Measurements from ENCODE around the gene TAMALIN.

Gene TAMALIN

DNA sequence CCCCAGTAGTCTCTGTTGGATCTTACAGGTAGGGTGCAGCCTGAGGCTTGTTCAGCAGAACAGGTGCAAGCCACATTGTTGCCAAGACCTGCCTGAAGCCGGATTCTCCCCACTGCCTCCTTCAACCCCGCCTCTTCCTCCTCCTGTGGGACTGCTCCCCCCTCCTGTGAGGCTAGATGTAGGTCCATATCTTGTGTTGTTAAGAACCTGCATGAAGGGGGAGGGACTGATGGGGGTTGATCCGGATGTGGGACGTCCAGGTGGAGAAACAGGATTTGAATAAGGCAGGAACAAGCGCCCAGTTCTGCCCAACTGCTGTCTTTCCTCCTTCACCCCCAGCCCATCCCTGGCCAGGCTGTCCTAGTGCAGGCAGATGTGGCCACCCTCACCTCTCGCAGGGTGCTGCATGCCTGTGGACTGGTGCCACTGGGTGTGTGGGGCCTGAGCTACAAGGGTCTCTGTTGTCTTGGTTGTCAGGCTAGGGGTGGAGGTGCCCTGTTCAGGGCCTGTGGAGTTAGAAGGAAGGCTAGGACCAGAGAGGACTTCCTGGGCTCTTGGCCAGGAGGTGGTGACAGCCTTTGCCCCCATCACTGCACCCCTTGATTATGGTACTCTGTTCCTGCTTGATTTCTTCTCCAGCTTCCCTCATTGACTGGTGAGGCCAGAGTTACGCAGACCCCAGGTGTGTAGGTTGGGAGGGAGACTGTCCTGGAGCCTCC is 45.9 kb downstream of the TAMALIN start:
- Histone ChIP-seq H3K4me1 (ENCODE audit: control insufficient read depth in 1 of 2, insufficient read depth in 2 of 2, low read length in 2 of 2) (peaks cover 7 to 15% of the 10 kb centered on the region in 2 experiments), H3K4me3 (ENCODE audit: low read depth, low read length) (no peak overlapping the region), H4K8ac (ENCODE audit: low read depth, low read length) (no peak overlapping the region), H2AK5ac (ENCODE audit: low read length) (no peak overlapping the region), H2BK5ac (ENCODE audit: low read depth, low read length, poor library complexity) (no peak overlapping the region), H3K27me3 (ENCODE audit: insufficient read depth, low read length) (no peaks in the 10 kb centered on the region), H3K9ac (ENCODE audit: low read length) (no peak overlapping the region), H3K4me2 (ENCODE audit: low read length) (no peak overlapping the region), H3K27ac (ENCODE audit: low read depth, low read length) (no peak overlapping the region), H3K79me2 (ENCODE audit: control insufficient read depth, insufficient read depth, low read length, poor library complexity) (peaks cover 4% of the 10 kb centered on the region), H3K79me1 (ENCODE audit: low read length) (peaks cover 6% of the 10 kb centered on the region), H3K36me3 (ENCODE audit: control insufficient read depth in 1 of 2, insufficient read depth in 2 of 2, low read length in 2 of 2) (peaks cover 22 to 33% of the 10 kb centered on the region in 2 experiments), H2AFZ (ENCODE audit: insufficient read depth, low read length, poor library complexity) (no peak overlapping the region), H3K9me3 (ENCODE audit: insufficient read depth, low read depth, low read length) (peaks cover under 1% of the 10 kb centered on the region), H3K14ac (ENCODE audit: low read length) (no peak overlapping the region), H3K18ac (ENCODE audit: low read length) (no peak overlapping the region), H4K12ac (ENCODE audit: low read depth, low read length) (no peak overlapping the region), H4K91ac (ENCODE audit: low read depth, low read length) (no peak overlapping the region), H2BK120ac (ENCODE audit: insufficient read depth, low read length, poor library complexity) (no peak overlapping the region), H3K4ac (ENCODE audit: low read depth, low read length) (no peak overlapping the region), H3K23ac (ENCODE audit: low read length) (no peak overlapping the region), H2BK12ac (ENCODE audit: low read length) (no peak overlapping the region)
- no CpG with 5 or more reads among the region's 7 CpGs for WGBS (ENCODE audit: extremely low coverage, insufficient coverage, insufficient read length)
- DNase-seq: peak in 1 of 2 donors; percentile 22

GRCh38 chr12:52053536-52054209 is 46.9 kb downstream of the TAMALIN start:
- no peak overlapping the region for H3K27ac ChIP-seq (ENCODE audit: low read depth, low read length)
- H3K9ac ChIP-seq (ENCODE audit: low read length): no peak overlapping the region
- H2BK5ac ChIP-seq (ENCODE audit: low read depth, low read length, poor library complexity): no peak overlapping the region
- no peaks in the 10 kb centered on the region for H3K27me3 ChIP-seq (ENCODE audit: insufficient read depth, low read length)
- peaks cover 4% of the 10 kb centered on the region for H3K79me2 ChIP-seq (ENCODE audit: control insufficient read depth, insufficient read depth, low read length, poor library complexity)
- no peak overlapping the region for H4K12ac ChIP-seq (ENCODE audit: low read depth, low read length)
- no peak overlapping the region for H3K4me2 ChIP-seq (ENCODE audit: low read length)
- no peak overlapping the region for H3K14ac ChIP-seq (ENCODE audit: low read length)
- H4K8ac ChIP-seq (ENCODE audit: low read depth, low read length): no peak overlapping the region
- peaks cover 6% of the 10 kb centered on the region for H3K79me1 ChIP-seq (ENCODE audit: low read length)
- no peak overlapping the region for H3K23ac ChIP-seq (ENCODE audit: low read length)
- no peak for DNase-seq
- H3K4me1 ChIP-seq (ENCODE audit: control insufficient read depth in 1 of 2, insufficient read depth in 2 of 2, low read length in 2 of 2): peaks cover 7 to 15% of the 10 kb centered on the region in 2 experiments
- H2BK12ac ChIP-seq (ENCODE audit: low read length): no peak overlapping the region
- peaks cover 23 to 33% of the 10 kb centered on the region in 2 experiments for H3K36me3 ChIP-seq (ENCODE audit: control insufficient read depth in 1 of 2, insufficient read depth in 2 of 2, low read length in 2 of 2)
- H3K9me3 ChIP-seq (ENCODE audit: insufficient read depth, low read depth, low read length): no peaks in the 10 kb centered on the region
- H3K4me3 ChIP-seq (ENCODE audit: low read depth, low read length): no peak overlapping the region
- no CpG with 5 or more reads among the region's 9 CpGs for WGBS (ENCODE audit: extremely low coverage, insufficient coverage, insufficient read length)
- H3K18ac ChIP-seq (ENCODE audit: low read length): no peak overlapping the region
- no peak overlapping the region for H4K91ac ChIP-seq (ENCODE audit: low read depth, low read length)
- no peak overlapping the region for H2AK5ac ChIP-seq (ENCODE audit: low read length)
- H3K4ac ChIP-seq (ENCODE audit: low read depth, low read length): no peak overlapping the region
- H2AFZ ChIP-seq (ENCODE audit: insufficient read depth, low read length, poor library complexity): no peak overlapping the region
- no peak overlapping the region for H2BK120ac ChIP-seq (ENCODE audit: insufficient read depth, low read length, poor library complexity)

DNA sequence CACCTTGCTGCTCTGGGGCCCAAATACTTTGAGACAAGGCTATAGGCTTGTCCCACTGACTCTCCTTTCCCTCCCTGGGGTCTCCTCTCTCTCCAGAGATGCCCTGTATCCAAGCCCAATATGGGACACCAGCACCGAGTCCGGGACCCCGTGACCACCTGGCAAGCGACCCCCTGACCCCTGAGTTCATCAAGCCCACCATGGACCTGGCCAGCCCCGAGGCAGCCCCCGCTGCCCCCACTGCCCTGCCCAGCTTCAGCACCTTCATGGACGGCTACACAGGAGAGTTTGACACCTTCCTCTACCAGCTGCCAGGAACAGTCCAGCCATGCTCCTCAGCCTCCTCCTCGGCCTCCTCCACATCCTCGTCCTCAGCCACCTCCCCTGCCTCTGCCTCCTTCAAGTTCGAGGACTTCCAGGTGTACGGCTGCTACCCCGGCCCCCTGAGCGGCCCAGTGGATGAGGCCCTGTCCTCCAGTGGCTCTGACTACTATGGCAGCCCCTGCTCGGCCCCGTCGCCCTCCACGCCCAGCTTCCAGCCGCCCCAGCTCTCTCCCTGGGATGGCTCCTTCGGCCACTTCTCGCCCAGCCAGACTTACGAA is 47.6 kb downstream of the TAMALIN start:
- WGBS (ENCODE audit: extremely low coverage, insufficient coverage, insufficient read length): no CpG with 5 or more reads among the region's 21 CpGs
- no peak overlapping the region for H3K9ac ChIP-seq (ENCODE audit: low read length)
- peaks cover 27 to 36% of the 10 kb centered on the region in 2 experiments for H3K36me3 ChIP-seq (ENCODE audit: control insufficient read depth in 1 of 2, insufficient read depth in 2 of 2, low read length in 2 of 2)

DNA sequence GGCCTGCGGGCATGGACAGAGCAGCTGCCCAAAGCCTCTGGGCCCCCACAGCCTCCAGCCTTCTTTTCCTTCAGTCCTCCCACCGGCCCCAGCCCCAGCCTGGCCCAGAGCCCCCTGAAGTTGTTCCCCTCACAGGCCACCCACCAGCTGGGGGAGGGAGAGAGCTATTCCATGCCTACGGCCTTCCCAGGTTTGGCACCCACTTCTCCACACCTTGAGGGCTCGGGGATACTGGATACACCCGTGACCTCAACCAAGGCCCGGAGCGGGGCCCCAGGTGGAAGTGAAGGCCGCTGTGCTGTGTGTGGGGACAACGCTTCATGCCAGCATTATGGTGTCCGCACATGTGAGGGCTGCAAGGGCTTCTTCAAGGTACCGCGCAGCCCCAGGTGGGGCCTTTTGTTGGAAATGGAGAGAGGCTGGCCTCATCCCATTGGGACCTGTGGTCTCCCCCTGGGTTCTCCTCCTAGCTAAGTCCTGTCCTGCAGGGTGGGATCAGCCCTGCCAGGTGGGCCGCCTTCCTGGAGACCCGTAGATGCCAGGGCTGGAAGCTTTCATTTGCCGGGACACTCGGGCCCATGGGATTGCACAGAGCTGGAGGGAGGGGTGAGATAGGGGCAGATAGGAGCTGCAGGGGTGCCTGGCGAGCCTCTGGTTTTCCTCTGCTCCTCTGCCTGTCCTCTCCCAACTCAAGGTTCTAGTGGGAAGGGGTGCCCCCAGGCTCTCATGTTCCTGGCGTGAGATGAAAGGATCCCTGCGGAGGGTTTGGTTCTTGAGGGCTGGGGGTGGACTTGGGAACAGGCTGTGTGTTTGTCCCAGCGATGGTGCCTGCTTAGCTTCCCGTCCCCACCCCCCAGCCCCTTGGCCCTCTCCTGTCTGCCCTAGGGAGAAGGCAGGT is 48.3 kb downstream of the TAMALIN start:
- Histone ChIP-seq H3K4ac (ENCODE audit: low read depth, low read length) (no peak overlapping the region), H3K18ac (ENCODE audit: low read length) (no peak overlapping the region), H3K36me3 (ENCODE audit: control insufficient read depth in 1 of 2, insufficient read depth in 2 of 2, low read length in 2 of 2) (peaks cover 27 to 36% of the 10 kb centered on the region in 2 experiments), H3K79me2 (ENCODE audit: control insufficient read depth, insufficient read depth, low read length, poor library complexity) (peaks cover 4% of the 10 kb centered on the region), H3K27ac (ENCODE audit: low read depth, low read length) (no peak overlapping the region), H4K8ac (ENCODE audit: low read depth, low read length) (no peak overlapping the region), H3K27me3 (ENCODE audit: insufficient read depth, low read length) (no peaks in the 10 kb centered on the region), H2BK120ac (ENCODE audit: insufficient read depth, low read length, poor library complexity) (no peak overlapping the region), H2BK5ac (ENCODE audit: low read depth, low read length, poor library complexity) (no peak overlapping the region), H2BK12ac (ENCODE audit: low read length) (no peak overlapping the region), H3K23ac (ENCODE audit: low read length) (no peak overlapping the region), H4K12ac (ENCODE audit: low read depth, low read length) (no peak overlapping the region), H3K9me3 (ENCODE audit: insufficient read depth, low read depth, low read length) (no peaks in the 10 kb centered on the region), H2AK5ac (ENCODE audit: low read length) (no peak overlapping the region), H2AFZ (ENCODE audit: insufficient read depth, low read length, poor library complexity) (no peak overlapping the region), H3K9ac (ENCODE audit: low read length) (no peak overlapping the region), H3K14ac (ENCODE audit: low read length) (no peak overlapping the region), H3K4me2 (ENCODE audit: low read length) (no peak overlapping the region), H3K79me1 (ENCODE audit: low read length) (peaks cover 6% of the 10 kb centered on the region), H3K4me1 (ENCODE audit: control insufficient read depth in 1 of 2, insufficient read depth in 2 of 2, low read length in 2 of 2) (peaks cover 6 to 12% of the 10 kb centered on the region in 2 experiments), H3K4me3 (ENCODE audit: low read depth, low read length) (no peak overlapping the region), H4K91ac (ENCODE audit: low read depth, low read length) (no peak overlapping the region)
- no peak for DNase-seq
- no CpG with 5 or more reads among the region's 21 CpGs for WGBS (ENCODE audit: extremely low coverage, insufficient coverage, insufficient read length)

More for the DNA sequence above, 47.6 kb downstream of the TAMALIN start:
- DNase-seq: no peak
- Histone ChIP-seq H3K27me3 (ENCODE audit: insufficient read depth, low read length) (no peaks in the 10 kb centered on the region), H4K12ac (ENCODE audit: low read depth, low read length) (no peak overlapping the region), H2BK5ac (ENCODE audit: low read depth, low read length, poor library complexity) (no peak overlapping the region), H2AK5ac (ENCODE audit: low read length) (no peak overlapping the region), H3K4me1 (ENCODE audit: control insufficient read depth in 1 of 2, insufficient read depth in 2 of 2, low read length in 2 of 2) (peaks cover 7 to 15% of the 10 kb centered on the region in 2 experiments), H3K79me2 (ENCODE audit: control insufficient read depth, insufficient read depth, low read length, poor library complexity) (peaks cover 4% of the 10 kb centered on the region), H3K4me3 (ENCODE audit: low read depth, low read length) (no peak overlapping the region), H3K4me2 (ENCODE audit: low read length) (no peak overlapping the region), H3K4ac (ENCODE audit: low read depth, low read length) (no peak overlapping the region), H2AFZ (ENCODE audit: insufficient read depth, low read length, poor library complexity) (no peak overlapping the region), H3K27ac (ENCODE audit: low read depth, low read length) (no peak overlapping the region), H3K14ac (ENCODE audit: low read length) (no peak overlapping the region), H3K23ac (ENCODE audit: low read length) (no peak overlapping the region), H4K91ac (ENCODE audit: low read depth, low read length) (no peak overlapping the region), H2BK12ac (ENCODE audit: low read length) (no peak overlapping the region), H4K8ac (ENCODE audit: low read depth, low read length) (no peak overlapping the region), H3K79me1 (ENCODE audit: low read length) (peaks cover 6% of the 10 kb centered on the region), H3K18ac (ENCODE audit: low read length) (no peak overlapping the region), H3K9me3 (ENCODE audit: insufficient read depth, low read depth, low read length) (no peaks in the 10 kb centered on the region), H2BK120ac (ENCODE audit: insufficient read depth, low read length, poor library complexity) (no peak overlapping the region)
